ENCODE results near the gene TEX19.

TEX19 gene

GRCh38 chr17:82391496-82392066 lies 32.5 kb downstream of the TEX19 start:
- H3K4me3 Mint-ChIP-seq, result no peak overlapping the region
- peaks cover 10% of the 10 kb centered on the region for H3K27me3 Mint-ChIP-seq (ENCODE audit: low read depth, poor library complexity)
- H3K36me3 Mint-ChIP-seq (ENCODE audit: low read depth), result peaks cover 32% of the 10 kb centered on the region
- peaks cover 62% of the 10 kb centered on the region for H3K4me1 Mint-ChIP-seq
- no peak for DNase-seq
- no peak overlapping the region for H3K27ac Mint-ChIP-seq
- TF ChIP-seq, protein P1, sequence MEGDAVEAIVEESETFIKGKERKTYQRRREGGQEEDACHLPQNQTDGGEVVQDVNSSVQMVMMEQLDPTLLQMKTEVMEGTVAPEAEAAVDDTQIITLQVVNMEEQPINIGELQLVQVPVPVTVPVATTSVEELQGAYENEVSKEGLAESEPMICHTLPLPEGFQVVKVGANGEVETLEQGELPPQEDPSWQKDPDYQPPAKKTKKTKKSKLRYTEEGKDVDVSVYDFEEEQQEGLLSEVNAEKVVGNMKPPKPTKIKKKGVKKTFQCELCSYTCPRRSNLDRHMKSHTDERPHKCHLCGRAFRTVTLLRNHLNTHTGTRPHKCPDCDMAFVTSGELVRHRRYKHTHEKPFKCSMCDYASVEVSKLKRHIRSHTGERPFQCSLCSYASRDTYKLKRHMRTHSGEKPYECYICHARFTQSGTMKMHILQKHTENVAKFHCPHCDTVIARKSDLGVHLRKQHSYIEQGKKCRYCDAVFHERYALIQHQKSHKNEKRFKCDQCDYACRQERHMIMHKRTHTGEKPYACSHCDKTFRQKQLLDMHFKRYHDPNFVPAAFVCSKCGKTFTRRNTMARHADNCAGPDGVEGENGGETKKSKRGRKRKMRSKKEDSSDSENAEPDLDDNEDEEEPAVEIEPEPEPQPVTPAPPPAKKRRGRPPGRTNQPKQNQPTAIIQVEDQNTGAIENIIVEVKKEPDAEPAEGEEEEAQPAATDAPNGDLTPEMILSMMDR (IDR thresholded peaks at IDR 0.05), result no peak
- H3K9me3 Mint-ChIP-seq, result no peaks in the 10 kb centered on the region

DNA sequence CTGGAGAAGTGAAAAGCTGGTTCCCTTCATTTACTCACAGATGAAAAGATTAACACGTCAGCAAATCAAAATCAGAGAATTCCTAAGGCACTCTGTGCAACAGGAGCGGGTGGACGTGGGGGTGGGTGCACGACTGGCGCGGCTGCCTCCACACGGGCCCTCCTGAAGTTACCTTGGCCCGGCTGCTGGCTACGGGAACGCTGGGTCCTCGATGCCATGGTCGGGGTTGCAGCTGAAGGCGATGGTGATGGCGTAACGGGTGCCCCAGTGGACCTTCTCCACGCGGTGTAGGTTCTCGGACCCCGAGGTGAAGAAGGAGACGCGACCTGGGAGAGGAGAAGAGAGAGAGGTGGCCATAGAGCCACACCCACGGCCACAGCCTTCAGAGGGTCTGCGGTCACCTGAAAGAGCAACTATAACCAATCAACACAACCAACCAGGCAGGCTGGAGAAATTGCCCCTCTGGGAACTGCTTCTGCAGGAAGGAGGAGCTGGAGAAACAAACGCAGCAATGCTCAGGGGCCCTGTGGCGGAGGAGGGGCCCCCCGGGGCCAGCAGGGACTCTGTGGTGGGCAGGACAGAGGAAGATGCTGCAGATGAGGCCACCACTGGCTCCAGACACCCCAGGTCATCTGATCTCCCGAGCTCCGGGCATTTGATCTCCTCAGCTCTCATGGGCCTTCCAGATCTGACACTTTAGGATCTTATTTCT lies 33.3 kb downstream of the TEX19 start:
- peaks cover 9% of the 10 kb centered on the region for H3K27me3 Mint-ChIP-seq (ENCODE audit: low read depth, poor library complexity)
- H3K9me3 Mint-ChIP-seq, result no peaks in the 10 kb centered on the region
- H3K4me1 Mint-ChIP-seq, result peaks cover 66% of the 10 kb centered on the region
- peak overlapping the region; percentile 97 for H3K27ac Mint-ChIP-seq
- DNase-seq, result no peak
- TF ChIP-seq, protein P1 (IDR thresholded peaks at IDR 0.05), result no peak
- H3K36me3 Mint-ChIP-seq (ENCODE audit: low read depth), result peaks cover 32% of the 10 kb centered on the region
- H3K4me3 Mint-ChIP-seq, result peak overlapping the region; percentile 67

GRCh38 chr17:82392941-82393340 lies 33.9 kb downstream of the TEX19 start:
- TF ChIP-seq, protein P1 (IDR thresholded peaks at IDR 0.05), result no peak
- peak overlapping the region; percentile 97 for H3K27ac Mint-ChIP-seq
- DNase-seq, result no peak

DNA sequence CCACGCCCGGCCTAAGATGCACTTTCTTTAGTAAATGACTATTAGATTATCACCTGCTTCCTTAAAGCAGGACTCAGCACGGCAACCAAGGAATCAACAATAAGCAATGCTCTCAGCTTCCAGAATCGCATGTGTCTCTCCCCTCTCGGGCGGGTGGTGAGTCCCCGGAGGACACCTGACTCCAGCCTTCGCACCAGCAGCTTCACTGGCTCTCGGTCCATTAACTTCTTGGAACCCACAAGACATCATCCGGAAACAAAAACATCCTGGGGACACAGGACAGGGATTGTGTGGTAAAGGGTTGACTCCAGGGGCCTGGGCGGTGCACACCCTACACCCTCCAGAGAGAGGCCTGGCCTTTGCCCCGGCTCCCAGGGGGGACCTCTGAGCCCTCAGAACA lies 35.2 kb downstream of the TEX19 start:
- Mint-ChIP-seq H3K27me3 (ENCODE audit: low read depth, poor library complexity) (peaks cover 10% of the 10 kb centered on the region), H3K4me1 (peaks cover 58% of the 10 kb centered on the region), H3K27ac (peak overlapping the region; percentile 90), H3K4me3 (no peak overlapping the region), H3K36me3 (ENCODE audit: low read depth) (peaks cover 32% of the 10 kb centered on the region), H3K9me3 (no peaks in the 10 kb centered on the region)
- TF ChIP-seq, protein P1 (IDR thresholded peaks at IDR 0.05), result no peak
- DNase-seq, result no peak

More at GRCh38 chr17:82392941-82393340, 33.9 kb downstream of the TEX19 start:
- H3K4me1 Mint-ChIP-seq, result peaks cover 60% of the 10 kb centered on the region
- H3K9me3 Mint-ChIP-seq, result no peaks in the 10 kb centered on the region
- H3K4me3 Mint-ChIP-seq, result peak overlapping the region; percentile 67
- peaks cover 7% of the 10 kb centered on the region for H3K27me3 Mint-ChIP-seq (ENCODE audit: low read depth, poor library complexity)
- H3K36me3 Mint-ChIP-seq (ENCODE audit: low read depth), result peaks cover 32% of the 10 kb centered on the region

DNA sequence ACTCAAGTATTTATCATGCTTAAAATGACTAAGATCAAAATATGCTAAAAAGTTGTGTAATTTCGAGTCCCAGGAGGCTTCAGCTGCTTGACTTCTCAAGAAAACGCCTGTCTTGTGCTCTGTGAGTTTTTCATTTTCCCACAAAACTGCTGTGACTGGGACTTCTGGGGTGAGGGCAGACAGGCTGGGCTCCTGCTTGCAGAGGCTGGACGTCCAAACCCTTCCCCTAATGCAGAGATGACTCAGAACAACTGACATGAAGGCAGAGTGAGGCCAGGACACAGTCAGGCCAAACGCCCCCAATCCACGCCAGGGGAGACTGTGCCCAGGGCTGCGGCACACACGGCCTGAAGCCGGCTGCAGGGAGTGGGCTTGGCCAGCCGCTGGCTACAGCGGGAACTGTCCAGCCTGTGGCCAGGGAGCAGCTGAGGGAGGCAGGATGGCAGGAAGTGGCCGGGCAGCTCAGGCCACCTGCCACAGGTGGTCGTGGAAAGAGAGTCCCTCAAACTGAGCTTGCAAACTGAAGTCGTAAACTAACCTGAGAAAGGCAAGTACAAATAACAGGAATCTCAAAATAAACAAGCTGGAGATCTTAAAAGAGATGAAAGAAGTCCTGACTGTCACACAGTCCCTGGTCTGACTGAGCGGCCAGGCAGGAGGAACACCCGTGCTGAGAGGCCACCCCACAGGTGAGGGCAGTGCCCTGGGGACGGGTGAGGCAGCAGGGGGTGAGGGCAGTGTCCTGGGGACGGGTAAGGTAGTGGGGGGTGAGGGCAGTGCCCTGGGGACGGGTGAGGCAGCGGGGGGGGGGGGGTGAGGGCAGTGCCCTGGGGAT lies 37.8 kb downstream of the TEX19 start:
- Mint-ChIP-seq H3K4me3 (no peak overlapping the region), H3K9me3 (no peaks in the 10 kb centered on the region), H3K4me1 (peaks cover 62% of the 10 kb centered on the region), H3K36me3 (ENCODE audit: low read depth) (peaks cover 49% of the 10 kb centered on the region), H3K27me3 (ENCODE audit: low read depth, poor library complexity) (peaks cover 16% of the 10 kb centered on the region), H3K27ac (no peak overlapping the region)
- TF ChIP-seq, protein P1 (IDR thresholded peaks at IDR 0.05), result no peak
- DNase-seq, result no peak

Measured in nephron progenitor cell (in vitro differentiated cells).